HEK293 (cell line): ENCODE measurements around the gene HOXC10.

Source experiments
- CTCF ChIA-PET: fragments of 350-600 bp; formaldehyde crosslinking; extraction: SDS; loops from one replicate; lab custom pipeline; 2021; ENCODE audit warnings: antibody characterized with exemption; lab: Yijun Ruan, JAX
- POLR2A ChIA-PET: fragments of 300-600 bp; formaldehyde crosslinking; extraction: SDS; loops from one replicate; lab custom pipeline; 2020; ENCODE audit warnings: antibody characterized with exemption, inconsistent platforms; lab: Yijun Ruan, JAX
- H3K27ac ChIP-seq: fragments of 200-500 bp; sonication (Bioruptor generic); 2 replicates; pipeline ENCODE4 v1.5.1; 2014; ENCODE audit warnings: low read depth, low read length, control low read depth, inconsistent platforms; ENCODE audit errors: extremely low read depth
- H3K36me3 ChIP-seq, 2 experiments: fragments of 200-500 bp in 1 of 2; sonication (Bioruptor generic) in 1 of 2; 1 replicate in 1 of 2; 2 replicates in 1 of 2; pipeline ENCODE4 v1.5.1; 2014 to 2017; ENCODE audit warnings: inconsistent platforms in 2 of 2, low read length in 2 of 2; ENCODE audit not compliant: control insufficient read depth in 2 of 2, insufficient read depth in 1 of 2
- H3K4me1 ChIP-seq: fragments of 200-500 bp; sonication (Bioruptor generic); 2 replicates; pipeline ENCODE4 v1.5.1; 2014; ENCODE audit warnings: mild to moderate bottlenecking, low read length, inconsistent platforms; ENCODE audit not compliant: control insufficient read depth, insufficient read depth
- H3K4me3 ChIP-seq: 2 replicates; pipeline ENCODE4 v1.5.1; 2011; ENCODE audit warnings: low read depth, mild to moderate bottlenecking, control low read depth, low read length, moderate library complexity
- H3K9me3 ChIP-seq: fragments of 200-500 bp; sonication (Bioruptor generic); 2 replicates; pipeline ENCODE4 v1.5.1; 2014; ENCODE audit warnings: low read depth, low read length, inconsistent platforms; ENCODE audit not compliant: control insufficient read depth, insufficient read depth
- BCL11B ChIP-seq: fragments of 450-650 bp; formaldehyde crosslinking; IDR thresholded peaks from 2 replicates; pipeline ENCODE4 v1.5.1; 2016; ENCODE audit warnings: low read depth, missing biosample characterization, missing genetic modification characterization
- HOXC10 ChIP-seq: sonication (generic); formaldehyde crosslinking; IDR thresholded peaks from 2 replicates; pipeline ENCODE4 v1.8.1; 2023; ENCODE audit warnings: mild to moderate bottlenecking, missing genetic modification reagents
- HOXD13 ChIP-seq: sonication (generic); formaldehyde crosslinking; IDR thresholded peaks from 2 replicates; pipeline ENCODE4 v1.8.0; 2022; ENCODE audit warnings: missing genetic modification reagents, borderline replicate concordance
- IKZF3 ChIP-seq: fragments of 450-650 bp; IDR thresholded peaks from 2 replicates; pipeline ENCODE4 v1.5.0; 2018; ENCODE audit warnings: missing biosample characterization, mild to moderate bottlenecking, missing genetic modification characterization, moderate library complexity
- KLF16 ChIP-seq: fragments of 450-650 bp; formaldehyde crosslinking; IDR thresholded peaks from 2 replicates; pipeline ENCODE4 v1.5.1; 2017; ENCODE audit warnings: missing biosample characterization, missing genetic modification characterization
- OSR2 ChIP-seq: fragments of 450-650 bp; formaldehyde crosslinking; IDR thresholded peaks from 2 replicates; pipeline ENCODE4 v1.5.1; 2016; ENCODE audit warnings: missing biosample characterization, missing genetic modification characterization
- TRIM28 ChIP-seq: IDR thresholded peaks from 2 replicates; pipeline ENCODE4 v1.6.1; 2011; ENCODE audit warnings: low read length, control low read depth, borderline replicate concordance
- ZBTB48 ChIP-seq: fragments of 450-650 bp; formaldehyde crosslinking; IDR thresholded peaks from 2 replicates; pipeline ENCODE4 v1.5.1; 2016; ENCODE audit warnings: missing biosample characterization, missing genetic modification characterization
- ZFHX2 ChIP-seq: fragments of 450-650 bp; formaldehyde crosslinking; conservative IDR thresholded peaks from 2 replicates; pipeline ENCODE4 v1.5.1; 2016; ENCODE audit warnings: missing biosample characterization, missing genetic modification characterization
- ZFP69B ChIP-seq: fragments of 450-650 bp; formaldehyde crosslinking; IDR thresholded peaks from 2 replicates; pipeline ENCODE4 v1.5.1; 2016; ENCODE audit warnings: missing biosample characterization, missing genetic modification characterization
- ZNF10 ChIP-seq: fragments of 450-650 bp; formaldehyde crosslinking; IDR thresholded peaks from 2 replicates; pipeline ENCODE4 v1.5.1; 2017; ENCODE audit warnings: missing biosample characterization, missing genetic modification characterization
- ZNF266 ChIP-seq: fragments of 450-650 bp; formaldehyde crosslinking; IDR thresholded peaks from 2 replicates; pipeline ENCODE4 v1.5.1; 2016; ENCODE audit warnings: missing biosample characterization, missing genetic modification characterization, low read depth
- ZNF311 ChIP-seq: fragments of 450-650 bp; formaldehyde crosslinking; IDR thresholded peaks from 2 replicates; pipeline ENCODE4 v1.5.1; 2017; ENCODE audit warnings: missing biosample characterization, missing genetic modification characterization, borderline replicate concordance
- ZNF394 ChIP-seq: fragments of 450-650 bp; formaldehyde crosslinking; IDR thresholded peaks from 2 replicates; pipeline ENCODE4 v1.5.1; 2016; ENCODE audit warnings: missing biosample characterization, missing genetic modification characterization, mild to moderate bottlenecking, moderate library complexity, borderline replicate concordance
- ZNF623 ChIP-seq: fragments of 450-650 bp; formaldehyde crosslinking; IDR thresholded peaks from 2 replicates; pipeline ENCODE4 v1.5.1; 2016; ENCODE audit warnings: missing biosample characterization, missing genetic modification characterization
- ZNF777 ChIP-seq: fragments of 450-650 bp; formaldehyde crosslinking; IDR thresholded peaks from 2 replicates; pipeline ENCODE4 v1.5.1; 2017; ENCODE audit warnings: missing biosample characterization, missing genetic modification characterization, borderline replicate concordance
- TF ChIP-seq, protein P1 (sequence below): fragments of 450-650 bp; formaldehyde crosslinking; IDR thresholded peaks from 2 replicates; pipeline ENCODE4 v1.5.1; 2016; ENCODE audit warnings: missing biosample characterization, missing genetic modification characterization
- TF ChIP-seq, protein P2 (sequence below): fragments of 450-650 bp; formaldehyde crosslinking; optimal IDR thresholded peaks from 2 replicates; pipeline ENCODE3; 2016; ENCODE audit warnings: missing biosample characterization, mild to moderate bottlenecking, missing genetic modification characterization
- TF ChIP-seq, protein P3 (sequence below): fragments of 450-650 bp; formaldehyde crosslinking; IDR thresholded peaks from 2 replicates; pipeline ENCODE4 v1.5.1; 2016; ENCODE audit warnings: missing biosample characterization, missing genetic modification characterization
- TF ChIP-seq, protein P4 (sequence below): fragments of 450-650 bp; formaldehyde crosslinking; IDR thresholded peaks from 2 replicates; pipeline ENCODE4 v1.5.1; 2017; ENCODE audit warnings: missing biosample characterization, missing genetic modification characterization

HOXC10 gene

DNA sequence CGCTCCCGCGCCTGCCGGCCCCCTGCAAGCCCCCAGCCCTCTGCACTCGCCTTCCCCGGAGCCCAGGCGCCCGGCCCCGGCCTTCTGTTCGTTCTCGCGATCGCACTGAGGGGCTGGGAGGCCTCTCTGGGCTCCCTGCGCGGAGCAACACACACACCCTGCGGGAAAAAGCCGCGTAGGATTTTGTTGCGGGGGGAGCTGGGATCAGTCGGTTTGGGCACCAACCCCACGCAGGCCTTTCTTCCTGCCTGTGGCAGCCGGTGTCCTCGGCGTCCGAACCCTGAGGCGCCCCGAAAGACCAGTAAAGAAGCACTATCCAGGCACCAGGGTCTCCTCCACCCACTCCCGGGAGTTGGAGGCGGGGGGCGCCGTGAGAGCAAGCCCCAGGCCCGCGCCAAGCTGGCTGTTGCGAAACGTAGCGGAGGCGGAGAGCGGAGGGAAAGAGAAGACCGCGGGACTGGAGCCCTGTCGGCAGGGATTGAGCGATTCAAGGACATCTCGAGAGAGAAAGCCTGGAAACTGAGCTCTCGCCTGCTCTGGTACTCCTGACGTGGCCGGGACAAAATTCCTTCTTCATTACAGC, 46.0 kb downstream of the HOXC10 start:
- ChIA-PET POLR2A (interaction anchor here (1.0 to 5.0 kb wide), 2 partner anchors 14 to 22 kb away, joined by 4 to 22 read pairs; partner anchors contain the start of gene HOXC8), CTCF (interaction anchor here (0.6 to 5.4 kb wide), 10 partner anchors 15 to 189 kb away, joined by 3 to 109 read pairs (median 39); partner anchors contain the start of genes HOXC8 and SMUG1)
- no peak for TF ChIP-seq ZNF311 (tag by site-specific recombination)
- TF ChIP-seq, protein P1, sequence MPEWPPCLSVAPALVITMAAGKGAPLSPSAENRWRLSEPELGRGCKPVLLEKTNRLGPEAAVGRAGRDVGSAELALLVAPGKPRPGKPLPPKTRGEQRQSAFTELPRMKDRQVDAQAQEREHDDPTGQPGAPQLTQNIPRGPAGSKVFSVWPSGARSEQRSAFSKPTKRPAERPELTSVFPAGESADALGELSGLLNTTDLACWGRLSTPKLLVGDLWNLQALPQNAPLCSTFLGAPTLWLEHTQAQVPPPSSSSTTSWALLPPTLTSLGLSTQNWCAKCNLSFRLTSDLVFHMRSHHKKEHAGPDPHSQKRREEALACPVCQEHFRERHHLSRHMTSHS (tag by site-specific recombination): no peak
- no peak for TF ChIP-seq OSR2 (tag by site-specific recombination)
- TF ChIP-seq ZNF777 (tag by site-specific recombination): no peak
- Histone ChIP-seq H3K4me1 (peaks cover 40% of the 10 kb centered on the region), H3K27ac (peak overlapping the region; percentile 0; the same call in 1 of the 2 replicates), H3K36me3 (peaks cover 4 to 13% of the 10 kb centered on the region in 2 experiments; a peak in 2 of 3 replicates), H3K9me3 (no peaks in the 10 kb centered on the region), H3K4me3 (no peak overlapping the region)

DNA sequence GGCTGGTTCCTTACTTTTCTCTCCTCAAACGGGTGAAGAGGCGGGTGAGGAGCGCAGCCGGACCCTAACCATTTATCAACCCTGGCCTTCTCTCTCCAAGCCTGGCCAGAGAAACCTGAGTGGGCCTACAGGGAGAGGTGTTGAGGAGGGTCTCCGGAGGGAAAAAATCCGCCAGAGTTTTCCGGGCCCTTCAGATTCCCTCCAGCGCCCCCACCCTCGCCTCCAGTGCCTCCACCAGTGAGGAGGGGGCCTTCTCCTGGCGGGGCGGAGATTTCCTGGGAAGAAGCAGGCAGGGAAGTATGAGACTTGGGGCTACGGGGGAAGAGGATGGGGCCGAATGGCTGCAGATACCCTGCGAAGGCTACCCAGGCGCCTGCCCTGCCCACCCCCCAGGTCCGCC, 46.5 kb downstream of the HOXC10 start:
- ChIA-PET CTCF (interaction anchor here (0.6 to 5.4 kb wide), 17 partner anchors 13 to 336 kb away, joined by 3 to 109 read pairs (median 10); partner anchors contain the start of genes HOXC8 and SMUG1), POLR2A (interaction anchor here (1.0 to 5.0 kb wide), 3 partner anchors 15 to 107 kb away, joined by 4 to 22 read pairs (median 7); partner anchors contain the start of gene HOXC8)
- peak overlapping the region; percentile 0; the same call in 1 of the 2 replicates for H3K27ac ChIP-seq
- H3K4me1 ChIP-seq: peaks cover 40% of the 10 kb centered on the region
- no peak overlapping the region for H3K4me3 ChIP-seq
- no peaks in the 10 kb centered on the region for H3K9me3 ChIP-seq
- H3K36me3 ChIP-seq: peaks cover 4 to 13% of the 10 kb centered on the region in 2 experiments; a peak in 2 of 3 replicates
- TF ChIP-seq IKZF3 (tag by site-specific recombination): peak; percentile 79
- TF ChIP-seq ZFP69B (tag by site-specific recombination): no peak

DNA sequence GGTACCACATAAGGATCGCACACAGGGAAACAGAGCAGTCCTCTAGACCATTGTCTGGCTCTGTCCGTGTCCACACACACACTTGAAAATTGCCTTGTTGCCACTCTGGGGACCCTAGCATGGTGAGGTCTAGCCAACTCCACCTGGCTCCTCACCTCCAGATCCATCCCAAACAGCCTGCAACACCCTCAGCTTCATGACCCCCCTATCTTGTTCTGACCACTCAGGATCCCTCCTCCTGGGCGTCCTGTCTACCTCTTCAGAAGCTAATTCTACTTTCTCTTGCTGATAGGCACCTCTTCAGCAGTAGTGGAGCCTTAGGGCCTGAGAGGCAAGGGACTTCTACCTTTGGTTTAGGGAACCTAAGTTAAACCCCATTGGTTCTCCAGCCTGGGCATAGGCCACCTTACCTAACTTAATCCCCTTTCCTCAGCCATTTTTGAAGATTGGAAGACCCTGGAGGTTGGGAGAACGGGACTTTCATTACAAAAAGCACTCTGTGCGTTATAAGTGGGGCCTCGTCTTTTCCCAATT, 47.2 kb downstream of the HOXC10 start:
- peaks cover 44% of the 10 kb centered on the region for H3K4me1 ChIP-seq
- POLR2A ChIA-PET: interaction anchor here (0.7 to 5.0 kb wide), 16 partner anchors 15 to 184 kb away, joined by 3 to 22 read pairs (median 5); partner anchors contain the start of genes HOXC13, HOXC4, HOXC8 and HOXC9
- CTCF ChIA-PET: interaction anchor here (0.6 to 5.4 kb wide), 43 partner anchors 9 to 683 kb away, joined by 3 to 109 read pairs (median 5); partner anchors contain the start of genes HOXC13, HOXC4, HOXC8 and SMUG1

DNA sequence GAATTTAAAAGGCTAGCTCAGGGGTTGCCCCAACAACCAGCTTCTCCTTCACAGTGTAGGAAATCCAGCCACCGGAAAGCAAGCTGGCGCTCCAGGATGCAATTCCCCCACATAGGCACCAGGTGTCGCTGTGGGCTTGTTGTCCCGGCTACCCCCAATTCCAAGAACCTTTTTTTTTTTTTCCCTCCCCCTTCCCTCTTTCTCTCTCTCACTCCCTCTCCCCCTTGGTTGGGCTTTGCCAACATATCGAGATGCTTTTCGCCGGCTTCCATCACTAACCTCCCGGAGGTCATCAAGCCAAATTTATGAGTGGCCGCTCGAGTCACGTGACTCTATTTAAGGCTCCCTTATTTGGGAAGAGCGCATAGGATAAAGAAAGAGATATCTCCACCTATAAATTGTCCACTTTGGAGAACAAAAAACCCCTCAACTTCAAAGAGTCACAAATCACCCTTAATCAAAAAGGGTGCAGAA, 47.7 kb downstream of the HOXC10 start, which contains the start of gene HOXC5:
TSS of gene HOXC5 (plus strand) at position 424 of the 474 bp plus-strand sequence. CDS start 73 bp downstream, outside the sequence.
- ChIA-PET POLR2A (interaction anchor here (0.7 to 5.0 kb wide), 20 partner anchors 16 to 184 kb away, joined by 3 to 22 read pairs (median 4); partner anchors contain the start of genes HOXC13, HOXC4, HOXC8 and HOXC9), CTCF (interaction anchor here (0.6 to 5.4 kb wide), 45 partner anchors 9 to 683 kb away, joined by 3 to 109 read pairs (median 5); partner anchors contain the start of genes HOXC13, HOXC4, HOXC8 and SMUG1)
- H3K27ac ChIP-seq: peak within 1 kb of the TSS; percentile 100
- no peak for TF ChIP-seq ZNF623
- TF ChIP-seq BCL11B (tag by site-specific recombination): peak; percentile 97
- TF ChIP-seq, protein P2, sequence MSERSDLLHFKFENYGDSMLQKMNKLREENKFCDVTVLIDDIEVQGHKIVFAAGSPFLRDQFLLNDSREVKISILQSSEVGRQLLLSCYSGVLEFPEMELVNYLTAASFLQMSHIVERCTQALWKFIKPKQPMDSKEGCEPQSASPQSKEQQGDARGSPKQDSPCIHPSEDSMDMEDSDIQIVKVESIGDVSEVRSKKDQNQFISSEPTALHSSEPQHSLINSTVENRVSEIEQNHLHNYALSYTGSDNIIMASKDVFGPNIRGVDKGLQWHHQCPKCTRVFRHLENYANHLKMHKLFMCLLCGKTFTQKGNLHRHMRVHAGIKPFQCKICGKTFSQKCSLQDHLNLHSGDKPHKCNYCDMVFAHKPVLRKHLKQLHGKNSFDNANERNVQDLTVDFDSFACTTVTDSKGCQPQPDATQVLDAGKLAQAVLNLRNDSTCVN (tag by site-specific recombination): no peak
- TF ChIP-seq KLF16 (tag by site-specific recombination): peak; percentile 92
- peak; percentile 97 for TF ChIP-seq ZNF394 (tag by site-specific recombination)
- TF ChIP-seq, protein P3, sequence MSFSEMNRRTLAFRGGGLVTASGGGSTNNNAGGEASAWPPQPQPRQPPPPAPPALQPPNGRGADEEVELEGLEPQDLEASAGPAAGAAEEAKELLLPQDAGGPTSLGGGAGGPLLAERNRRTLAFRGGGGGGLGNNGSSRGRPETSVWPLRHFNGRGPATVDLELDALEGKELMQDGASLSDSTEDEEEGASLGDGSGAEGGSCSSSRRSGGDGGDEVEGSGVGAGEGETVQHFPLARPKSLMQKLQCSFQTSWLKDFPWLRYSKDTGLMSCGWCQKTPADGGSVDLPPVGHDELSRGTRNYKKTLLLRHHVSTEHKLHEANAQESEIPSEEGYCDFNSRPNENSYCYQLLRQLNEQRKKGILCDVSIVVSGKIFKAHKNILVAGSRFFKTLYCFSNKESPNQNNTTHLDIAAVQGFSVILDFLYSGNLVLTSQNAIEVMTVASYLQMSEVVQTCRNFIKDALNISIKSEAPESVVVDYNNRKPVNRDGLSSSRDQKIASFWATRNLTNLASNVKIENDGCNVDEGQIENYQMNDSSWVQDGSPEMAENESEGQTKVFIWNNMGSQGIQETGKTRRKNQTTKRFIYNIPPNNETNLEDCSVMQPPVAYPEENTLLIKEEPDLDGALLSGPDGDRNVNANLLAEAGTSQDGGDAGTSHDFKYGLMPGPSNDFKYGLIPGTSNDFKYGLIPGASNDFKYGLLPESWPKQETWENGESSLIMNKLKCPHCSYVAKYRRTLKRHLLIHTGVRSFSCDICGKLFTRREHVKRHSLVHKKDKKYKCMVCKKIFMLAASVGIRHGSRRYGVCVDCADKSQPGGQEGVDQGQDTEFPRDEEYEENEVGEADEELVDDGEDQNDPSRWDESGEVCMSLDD (tag by site-specific recombination): peak; percentile 98
- TF ChIP-seq, protein P4, sequence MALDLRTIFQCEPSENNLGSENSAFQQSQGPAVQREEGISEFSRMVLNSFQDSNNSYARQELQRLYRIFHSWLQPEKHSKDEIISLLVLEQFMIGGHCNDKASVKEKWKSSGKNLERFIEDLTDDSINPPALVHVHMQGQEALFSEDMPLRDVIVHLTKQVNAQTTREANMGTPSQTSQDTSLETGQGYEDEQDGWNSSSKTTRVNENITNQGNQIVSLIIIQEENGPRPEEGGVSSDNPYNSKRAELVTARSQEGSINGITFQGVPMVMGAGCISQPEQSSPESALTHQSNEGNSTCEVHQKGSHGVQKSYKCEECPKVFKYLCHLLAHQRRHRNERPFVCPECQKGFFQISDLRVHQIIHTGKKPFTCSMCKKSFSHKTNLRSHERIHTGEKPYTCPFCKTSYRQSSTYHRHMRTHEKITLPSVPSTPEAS (tag by site-specific recombination): peak; percentile 60
- TF ChIP-seq ZNF10: no peak
- TF ChIP-seq HOXC10 (CRISPR knock-in tag): no peak
- no peak for TF ChIP-seq ZNF266 (tag by site-specific recombination)
- TF ChIP-seq HOXD13 (CRISPR knock-in tag): no peak

More for the DNA sequence above, 47.2 kb downstream of the HOXC10 start:
- peaks cover 4 to 13% of the 10 kb centered on the region in 2 experiments; a peak in 2 of 3 replicates for H3K36me3 ChIP-seq
- no peak overlapping the region for H3K4me3 ChIP-seq
- H3K9me3 ChIP-seq: no peaks in the 10 kb centered on the region
- TF ChIP-seq ZFHX2 (tag by site-specific recombination) (no peak), ZBTB48 (tag by site-specific recombination) (peak; percentile 79), TRIM28 (peak; percentile 17; the same call in 1 of the 2 replicates)
- peak overlapping the region; percentile 100; the same call in 1 of the 2 replicates for H3K27ac ChIP-seq

More for the DNA sequence above, 47.7 kb downstream of the HOXC10 start, which contains the start of gene HOXC5:
- no peaks in the 10 kb centered on the region for H3K9me3 ChIP-seq
- peaks cover 4 to 13% of the 10 kb centered on the region in 2 experiments; a peak in 2 of 3 replicates for H3K36me3 ChIP-seq
- H3K4me1 ChIP-seq: peaks cover 45% of the 10 kb centered on the region
- H3K4me3 ChIP-seq: peak within 1 kb of the TSS; percentile 29
